SU-DHL-6 (cell line): ENCODE results near the gene NOX3.

Experiments
- CTCF ChIP-seq: fragments of 200-600 bp; sonication (generic); IDR thresholded peaks from one replicate; pipeline ENCODE4 v1.5.1; 2017; ENCODE audit warnings: antibody characterized with exemption, mild to moderate bottlenecking, low read length, moderate library complexity; ENCODE audit not compliant: insufficient read depth, poor library complexity, severe bottlenecking
- EZH2phosphoT487 ChIP-seq: fragments of 200-600 bp; sonication (generic), shearing (Covaris generic); conservative IDR thresholded peaks from 2 replicates; pipeline ENCODE4 v1.6.1; 2018; ENCODE audit warnings: mild to moderate bottlenecking, antibody characterized with exemption, low read length, moderate library complexity, mixed read lengths

DNA sequence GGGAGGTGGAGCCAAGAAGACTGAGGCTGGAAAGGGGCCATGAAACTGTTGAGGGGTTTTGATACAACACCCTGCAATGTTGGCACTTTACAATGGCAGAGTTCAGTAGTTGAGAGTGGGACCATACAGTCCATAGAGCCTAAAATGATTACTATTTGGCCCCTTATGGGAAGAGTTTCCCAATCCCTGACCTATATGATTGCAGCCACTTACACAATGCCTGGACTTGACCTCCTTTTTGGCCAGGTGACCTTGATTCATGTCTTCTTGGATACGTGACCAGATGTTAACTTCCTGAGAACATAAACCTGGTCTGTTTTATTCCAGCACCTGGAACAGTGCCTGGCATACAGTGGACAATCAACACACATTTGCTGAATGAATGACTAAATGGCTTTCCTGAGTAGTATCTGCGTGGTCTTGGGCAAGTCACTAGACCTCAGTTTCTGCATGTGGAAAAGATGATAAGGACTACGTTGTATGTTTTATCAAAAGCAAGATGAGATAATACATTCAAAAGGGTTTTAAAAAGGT lies 58.4 kb downstream of the NOX3 start:
- TF ChIP-seq CTCF, result no peak
- no peak for TF ChIP-seq EZH2phosphoT487
